ENCODE measurements around the gene CIAO1. TPM values are rescaled to one million over a fixed set of nuclear protein-coding genes. Genes with fewer than 3 reads are reported as not detected.
A peak's percentile ranks its signal among the peaks of the same experiment; 100 is the strongest.

Gene CIAO1
- total and polyA plus RNA-seq, 2 of the 13 experiments (the other 11 are each of a cell fraction or from before 2014, with no cell fraction given): 99.3 to 120 TPM

- TF ChIP-seq KIAA2018 (CRISPR knock-in tag; IDR thresholded peaks at IDR 0.05; ENCODE audit: borderline replicate concordance): no peak
- TF ChIP-seq ZNF354B (CRISPR knock-in tag; IDR thresholded peaks at IDR 0.05): no peak
- TF ChIP-seq ZNF280D (CRISPR knock-in tag; IDR thresholded peaks at IDR 0.05): 0 out of 2 replicates have a peak, but pooled peaks have one; percentile 55
- no peak for TF ChIP-seq ZNF720 (CRISPR knock-in tag; IDR thresholded peaks at IDR 0.05)
- TF ChIP-seq ZNF589 (CRISPR knock-in tag; conservative IDR thresholded peaks at IDR 0.05): no peak; the same call in 1 of the 2 replicates
- no peak for TF ChIP-seq FOXP1 (IDR thresholded peaks at IDR 0.05)
- TF ChIP-seq FOXP1 (CRISPR knock-in tag; IDR thresholded peaks at IDR 0.05): no peak
- TF ChIP-seq ZNF124 (CRISPR knock-in tag; IDR thresholded peaks at IDR 0.05): no peak
- no peak for TF ChIP-seq ZNF770 (CRISPR knock-in tag; IDR thresholded peaks at IDR 0.05)
- no peak for TF ChIP-seq HIC2 (CRISPR knock-in tag; IDR thresholded peaks at IDR 0.05; ENCODE audit: low read depth)
- TF ChIP-seq THAP11 (CRISPR knock-in tag; IDR thresholded peaks at IDR 0.05): peak; percentile 87
- TF ChIP-seq ATF2 (CRISPR knock-in tag; IDR thresholded peaks at IDR 0.05): peak; percentile 41; the same call in 1 of the 2 replicates
- TF ChIP-seq SP4 (CRISPR knock-in tag; IDR thresholded peaks at IDR 0.05): peak; percentile 26; the same call in 1 of the 2 replicates
Observed at GRCh38 chr2:96251721-96252292, 14.2 kb upstream of the CIAO1 start (continued).

Measured in HepG2 (cell line).